ENCODE data around the gene ADORA1.

DNA sequence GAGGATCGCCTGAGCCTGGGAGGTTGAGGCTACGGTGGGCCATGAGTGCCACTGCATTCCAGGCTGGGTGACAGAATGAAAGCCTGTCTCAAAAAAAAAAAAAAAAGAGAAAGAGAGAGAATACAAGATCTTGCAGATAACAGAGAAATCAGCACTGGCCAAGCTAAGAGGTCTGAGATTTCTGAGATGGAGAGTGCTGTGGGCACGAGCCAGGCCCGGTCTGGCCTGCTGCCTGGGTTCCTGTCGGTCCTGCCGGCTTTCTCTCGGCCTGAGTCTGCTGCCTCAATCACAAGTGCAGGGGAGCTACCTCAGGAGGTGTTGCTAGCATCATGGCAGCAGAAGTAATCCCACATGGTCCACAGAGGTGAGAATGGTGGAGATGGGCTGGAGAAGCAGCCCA is 19.0 kb downstream of the ADORA1 start:
- TF ChIP-seq, protein P1, sequence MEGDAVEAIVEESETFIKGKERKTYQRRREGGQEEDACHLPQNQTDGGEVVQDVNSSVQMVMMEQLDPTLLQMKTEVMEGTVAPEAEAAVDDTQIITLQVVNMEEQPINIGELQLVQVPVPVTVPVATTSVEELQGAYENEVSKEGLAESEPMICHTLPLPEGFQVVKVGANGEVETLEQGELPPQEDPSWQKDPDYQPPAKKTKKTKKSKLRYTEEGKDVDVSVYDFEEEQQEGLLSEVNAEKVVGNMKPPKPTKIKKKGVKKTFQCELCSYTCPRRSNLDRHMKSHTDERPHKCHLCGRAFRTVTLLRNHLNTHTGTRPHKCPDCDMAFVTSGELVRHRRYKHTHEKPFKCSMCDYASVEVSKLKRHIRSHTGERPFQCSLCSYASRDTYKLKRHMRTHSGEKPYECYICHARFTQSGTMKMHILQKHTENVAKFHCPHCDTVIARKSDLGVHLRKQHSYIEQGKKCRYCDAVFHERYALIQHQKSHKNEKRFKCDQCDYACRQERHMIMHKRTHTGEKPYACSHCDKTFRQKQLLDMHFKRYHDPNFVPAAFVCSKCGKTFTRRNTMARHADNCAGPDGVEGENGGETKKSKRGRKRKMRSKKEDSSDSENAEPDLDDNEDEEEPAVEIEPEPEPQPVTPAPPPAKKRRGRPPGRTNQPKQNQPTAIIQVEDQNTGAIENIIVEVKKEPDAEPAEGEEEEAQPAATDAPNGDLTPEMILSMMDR (conservative IDR thresholded peaks at IDR 0.05): no peak
- TF ChIP-seq ZFX (IDR thresholded peaks at IDR 0.05): no peak
